HUES48 (cell line): ENCODE data around the gene HDAC4.

ENCODE experiments used
- H3K27ac ChIP-seq: one replicate; pipeline ENCODE4 v1.7.0; 2013; ENCODE audit warnings: low read depth, low read length, inconsistent platforms
- H3K27me3 ChIP-seq: 2 replicates; pipeline ENCODE4 v1.6.1; 2013; ENCODE audit warnings: mild to moderate bottlenecking, low read length; ENCODE audit not compliant: control insufficient read depth, insufficient read depth
- H3K36me3 ChIP-seq: 2 replicates; pipeline ENCODE4 v1.6.1; 2013; ENCODE audit warnings: low read length; ENCODE audit not compliant: control insufficient read depth, insufficient read depth
- H3K4me1 ChIP-seq: 2 replicates; pipeline ENCODE4 v1.6.1; 2013; ENCODE audit warnings: mild to moderate bottlenecking, low read length; ENCODE audit not compliant: control insufficient read depth, insufficient read depth
- H3K4me3 ChIP-seq: 2 replicates; pipeline ENCODE4 v1.5.1; 2013; ENCODE audit warnings: mild to moderate bottlenecking, low read depth, low read length
- H3K9ac ChIP-seq: 2 replicates; pipeline ENCODE4 v1.6.1; 2013; ENCODE audit warnings: mild to moderate bottlenecking, low read depth, low read length, moderate library complexity
- H3K9me3 ChIP-seq: 2 replicates; pipeline ENCODE4 v1.6.1; 2013; ENCODE audit warnings: low read length; ENCODE audit not compliant: control insufficient read depth, insufficient read depth

The HDAC4 gene

GRCh38 chr2:239395524-239395923 lies 5.3 kb downstream of the HDAC4 start:
- H3K27me3 ChIP-seq = no peaks in the 10 kb centered on the region
- H3K4me3 ChIP-seq = no peak overlapping the region
- no peak overlapping the region for H3K27ac ChIP-seq
- no peaks in the 10 kb centered on the region for H3K36me3 ChIP-seq
- peaks cover 16% of the 10 kb centered on the region for H3K4me1 ChIP-seq
- no peak overlapping the region for H3K9ac ChIP-seq
- no peaks in the 10 kb centered on the region for H3K9me3 ChIP-seq

- no peaks in the 10 kb centered on the region for H3K27me3 ChIP-seq
- H3K9ac ChIP-seq = no peak overlapping the region
- no peak overlapping the region for H3K4me3 ChIP-seq
- H3K36me3 ChIP-seq = no peaks in the 10 kb centered on the region
- H3K4me1 ChIP-seq = peaks cover 16% of the 10 kb centered on the region
- no peaks in the 10 kb centered on the region for H3K9me3 ChIP-seq
- H3K27ac ChIP-seq = no peak overlapping the region
Observed at GRCh38 chr2:239394978-239395377, 5.8 kb downstream of the HDAC4 start.

GRCh38 chr2:239394346-239394945 lies 6.4 kb downstream of the HDAC4 start:
- Histone ChIP-seq H3K4me1 (peaks cover 12% of the 10 kb centered on the region), H3K27ac (no peak overlapping the region), H3K9ac (no peak overlapping the region), H3K9me3 (no peaks in the 10 kb centered on the region), H3K4me3 (no peak overlapping the region), H3K27me3 (no peaks in the 10 kb centered on the region), H3K36me3 (no peaks in the 10 kb centered on the region)

GRCh38 chr2:239393941-239394340 lies 6.9 kb downstream of the HDAC4 start:
- Histone ChIP-seq H3K4me3 (no peak overlapping the region), H3K27ac (no peak overlapping the region), H3K9ac (no peak overlapping the region), H3K4me1 (peaks cover 7% of the 10 kb centered on the region), H3K36me3 (no peaks in the 10 kb centered on the region), H3K9me3 (no peaks in the 10 kb centered on the region), H3K27me3 (no peaks in the 10 kb centered on the region)

- H3K27ac ChIP-seq = no peak overlapping the region
- H3K27me3 ChIP-seq = no peaks in the 10 kb centered on the region
- no peak overlapping the region for H3K9ac ChIP-seq
- peaks cover 3% of the 10 kb centered on the region; the same call in 1 of the 2 replicates for H3K4me1 ChIP-seq
- no peak overlapping the region for H3K4me3 ChIP-seq
- H3K36me3 ChIP-seq = no peaks in the 10 kb centered on the region
- no peaks in the 10 kb centered on the region for H3K9me3 ChIP-seq
Observed at GRCh38 chr2:239393388-239393940, 7.4 kb downstream of the HDAC4 start.

- H3K36me3 ChIP-seq = no peaks in the 10 kb centered on the region
- no peak overlapping the region for H3K9ac ChIP-seq
- H3K27me3 ChIP-seq = no peaks in the 10 kb centered on the region
- H3K9me3 ChIP-seq = no peaks in the 10 kb centered on the region
- no peak overlapping the region for H3K27ac ChIP-seq
- H3K4me1 ChIP-seq = no peaks in the 10 kb centered on the region
- H3K4me3 ChIP-seq = no peak overlapping the region
Observed at GRCh38 chr2:239392688-239393387, 8.0 kb downstream of the HDAC4 start.

GRCh38 chr2:239392072-239392357 lies 8.8 kb downstream of the HDAC4 start:
- no peak overlapping the region for H3K27ac ChIP-seq
- H3K4me1 ChIP-seq = no peaks in the 10 kb centered on the region
- no peaks in the 10 kb centered on the region for H3K9me3 ChIP-seq
- no peaks in the 10 kb centered on the region for H3K27me3 ChIP-seq
- H3K4me3 ChIP-seq = no peak overlapping the region
- H3K36me3 ChIP-seq = no peaks in the 10 kb centered on the region
- H3K9ac ChIP-seq = no peak overlapping the region

- no peaks in the 10 kb centered on the region for H3K9me3 ChIP-seq
- no peaks in the 10 kb centered on the region for H3K36me3 ChIP-seq
- H3K4me3 ChIP-seq = no peak overlapping the region
- H3K27ac ChIP-seq = no peak overlapping the region
- H3K4me1 ChIP-seq = no peaks in the 10 kb centered on the region
- H3K27me3 ChIP-seq = no peaks in the 10 kb centered on the region
- H3K9ac ChIP-seq = no peak overlapping the region
Observed at GRCh38 chr2:239391286-239392071, 9.3 kb downstream of the HDAC4 start.

GRCh38 chr2:239390546-239391285 lies 10.1 kb downstream of the HDAC4 start:
- Histone ChIP-seq H3K36me3 (no peaks in the 10 kb centered on the region), H3K4me3 (no peak overlapping the region), H3K27ac (no peak overlapping the region), H3K9me3 (no peaks in the 10 kb centered on the region), H3K27me3 (no peaks in the 10 kb centered on the region), H3K4me1 (no peaks in the 10 kb centered on the region), H3K9ac (no peak overlapping the region)

GRCh38 chr2:239389414-239390329 lies 11.1 kb downstream of the HDAC4 start:
- H3K27me3 ChIP-seq = no peaks in the 10 kb centered on the region
- no peaks in the 10 kb centered on the region for H3K4me1 ChIP-seq
- no peak overlapping the region for H3K27ac ChIP-seq
- H3K4me3 ChIP-seq = no peak overlapping the region
- no peak overlapping the region for H3K9ac ChIP-seq
- no peaks in the 10 kb centered on the region for H3K9me3 ChIP-seq
- H3K36me3 ChIP-seq = no peaks in the 10 kb centered on the region
